Activated naive CD8-positive, alpha-beta T cell treated with anti-CD3 and anti-CD28 coated beads for 36 hours (primary cell): Measurements from ENCODE around the gene EXOC3. TPM values are rescaled to one million over a fixed set of nuclear protein-coding genes. Genes with fewer than 3 reads are reported as not detected.
A peak's percentile ranks its signal among the peaks of the same experiment; 100 is the strongest.

Experiments
- DNase-seq: peaks from one replicate; pipeline ENCODE4 v3.0.0; 2021
- H3K27ac Mint-ChIP-seq: one replicate; pipeline ENCODE4 v1.8.0; 2022; ENCODE audit warnings: mild to moderate bottlenecking, moderate library complexity, mixed read lengths
- H3K27me3 Mint-ChIP-seq: one replicate; pipeline ENCODE4 v1.8.0; 2022; ENCODE audit warnings: mild to moderate bottlenecking, mixed read lengths
- H3K36me3 Mint-ChIP-seq: one replicate; pipeline ENCODE4 v1.8.0; 2021; ENCODE audit warnings: mild to moderate bottlenecking, mixed read lengths
- H3K4me1 Mint-ChIP-seq: one replicate; pipeline ENCODE4 v1.8.0; 2021; ENCODE audit warnings: mixed read lengths
- H3K4me3 Mint-ChIP-seq: one replicate; pipeline ENCODE4 v1.8.0; 2022; ENCODE audit warnings: mild to moderate bottlenecking, moderate library complexity, mixed read lengths
- H3K9me3 Mint-ChIP-seq: one replicate; pipeline ENCODE4 v1.8.0; 2022; ENCODE audit warnings: mixed read lengths
- total RNA-seq, 2 experiments: library from RNA; stranded (reverse); gene quantifications; one replicate each; pipeline ENCODE4 v1.2.3, GENCODE V29; 2021

The EXOC3 gene
- total RNA-seq, 2 experiments from 2014 or later = 58.2 to 61.2 TPM

GRCh38 chr5:437281-437771, 5.7 kb upstream of the EXOC3 start:
- no peaks in the 10 kb centered on the region for H3K27me3 Mint-ChIP-seq
- no peak for DNase-seq
- H3K9me3 Mint-ChIP-seq = no peaks in the 10 kb centered on the region
- H3K4me1 Mint-ChIP-seq = peaks cover 11% of the 10 kb centered on the region
- H3K36me3 Mint-ChIP-seq = peaks cover 14% of the 10 kb centered on the region
- H3K4me3 Mint-ChIP-seq = no peak overlapping the region
- no peak overlapping the region for H3K27ac Mint-ChIP-seq

- peaks cover 14% of the 10 kb centered on the region for H3K4me1 Mint-ChIP-seq
- H3K27ac Mint-ChIP-seq = no peak overlapping the region
- no peaks in the 10 kb centered on the region for H3K27me3 Mint-ChIP-seq
- DNase-seq = no peak
- H3K9me3 Mint-ChIP-seq = no peaks in the 10 kb centered on the region
- peaks cover 15% of the 10 kb centered on the region for H3K36me3 Mint-ChIP-seq
- H3K4me3 Mint-ChIP-seq = no peak overlapping the region
Measured at GRCh38 chr5:438481-438981, 4.4 kb upstream of the EXOC3 start.

DNA sequence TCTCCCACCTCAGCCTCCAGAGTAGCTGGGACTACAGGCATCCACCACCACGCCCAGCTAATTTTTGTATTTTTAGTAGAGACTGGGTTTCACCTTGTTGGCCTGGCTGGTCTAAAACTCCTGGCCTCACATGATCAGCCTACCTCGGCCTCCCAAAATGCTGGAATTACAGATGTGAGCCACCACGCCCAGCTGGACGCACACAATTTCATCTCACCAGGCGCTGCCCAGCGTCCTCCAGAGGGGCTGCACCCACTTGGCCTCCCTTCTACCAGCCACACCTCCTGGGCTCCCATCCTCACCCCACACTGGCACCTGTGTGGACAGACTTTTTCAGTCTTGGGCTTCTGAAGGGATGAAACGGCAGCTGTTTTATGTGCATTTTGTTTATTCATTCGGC, 3.8 kb upstream of the EXOC3 start:
- Mint-ChIP-seq H3K27ac (no peak overlapping the region), H3K4me1 (peaks cover 16% of the 10 kb centered on the region), H3K36me3 (peaks cover 16% of the 10 kb centered on the region), H3K27me3 (no peaks in the 10 kb centered on the region), H3K4me3 (no peak overlapping the region), H3K9me3 (no peaks in the 10 kb centered on the region)
- DNase-seq = no peak

- DNase-seq = no peak
- no peak overlapping the region for H3K4me3 Mint-ChIP-seq
- H3K27ac Mint-ChIP-seq = no peak overlapping the region
- H3K4me1 Mint-ChIP-seq = peaks cover 21% of the 10 kb centered on the region
- no peaks in the 10 kb centered on the region for H3K27me3 Mint-ChIP-seq
- H3K36me3 Mint-ChIP-seq = peaks cover 19% of the 10 kb centered on the region
- no peaks in the 10 kb centered on the region for H3K9me3 Mint-ChIP-seq
Measured at GRCh38 chr5:439636-440035, 3.3 kb upstream of the EXOC3 start.

DNA sequence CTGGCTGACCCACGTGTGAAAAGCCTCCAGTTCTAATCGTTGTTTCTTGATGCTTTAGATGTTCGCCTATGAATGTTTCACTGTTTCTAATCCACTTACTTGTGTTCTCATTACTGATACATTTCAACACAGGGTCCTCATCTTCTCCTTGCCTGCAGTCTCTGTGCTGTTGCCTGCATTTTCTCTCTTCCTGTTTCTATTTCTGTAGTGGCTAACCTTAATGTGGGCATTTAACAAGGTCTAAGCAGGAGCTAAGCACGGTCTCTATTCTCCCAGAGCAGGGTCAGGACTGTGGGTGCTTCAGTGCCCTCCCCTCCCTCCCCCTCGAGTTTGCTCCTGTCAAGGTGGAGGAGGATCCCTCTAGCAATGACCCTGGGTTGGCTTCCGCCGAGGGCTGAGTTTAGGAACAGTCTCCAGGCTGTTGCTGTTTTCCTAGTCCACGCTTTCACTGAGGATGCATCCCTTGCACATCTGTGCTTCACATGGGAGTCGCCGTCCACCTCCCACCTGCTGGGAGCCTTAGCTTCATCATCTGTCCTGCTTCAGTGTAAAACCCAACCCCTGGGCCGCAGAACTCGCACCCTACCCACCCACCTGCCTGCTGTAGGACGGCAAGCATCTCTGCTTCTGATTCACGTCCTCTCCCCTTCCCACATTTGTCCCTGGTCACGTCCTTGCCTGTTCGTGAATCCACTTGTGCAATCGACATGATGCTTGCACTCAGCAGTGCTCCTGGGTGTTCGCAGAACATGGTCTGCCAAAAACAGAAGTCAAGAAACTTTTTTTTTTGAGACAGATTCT, 2.4 kb upstream of the EXOC3 start:
- no peaks in the 10 kb centered on the region for H3K9me3 Mint-ChIP-seq
- no peak for DNase-seq
- H3K4me1 Mint-ChIP-seq = peaks cover 25% of the 10 kb centered on the region
- peaks cover 18% of the 10 kb centered on the region for H3K36me3 Mint-ChIP-seq
- H3K27me3 Mint-ChIP-seq = no peaks in the 10 kb centered on the region
- no peak overlapping the region for H3K4me3 Mint-ChIP-seq
- H3K27ac Mint-ChIP-seq = no peak overlapping the region

DNA sequence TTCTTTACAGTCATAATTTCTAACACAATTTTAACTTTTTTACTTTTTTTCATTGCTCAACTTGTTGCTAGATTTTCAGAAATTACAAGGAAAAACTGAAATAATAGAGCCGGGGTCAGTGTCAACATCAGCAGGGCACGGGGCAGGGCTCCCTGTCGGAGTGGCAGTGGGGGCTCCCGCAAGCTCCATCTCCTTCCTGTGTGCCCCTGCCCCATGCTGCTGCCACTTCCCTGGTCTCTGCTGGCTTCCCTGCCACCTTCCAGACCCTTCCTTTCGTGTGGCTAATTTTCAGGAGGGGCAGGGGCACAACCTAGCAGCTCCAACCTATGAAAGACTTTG, 1.0 kb upstream of the EXOC3 start:
- no peak for DNase-seq
- no peaks in the 10 kb centered on the region for H3K27me3 Mint-ChIP-seq
- peak overlapping the region; percentile 99 for H3K4me3 Mint-ChIP-seq
- peaks cover 22% of the 10 kb centered on the region for H3K36me3 Mint-ChIP-seq
- H3K4me1 Mint-ChIP-seq = peaks cover 32% of the 10 kb centered on the region
- H3K9me3 Mint-ChIP-seq = no peaks in the 10 kb centered on the region
- H3K27ac Mint-ChIP-seq = peak overlapping the region; percentile 96

GRCh38 chr5:443239-444151, 519 bp downstream of the EXOC3 start:
- no peaks in the 10 kb centered on the region for H3K27me3 Mint-ChIP-seq
- no peaks in the 10 kb centered on the region for H3K9me3 Mint-ChIP-seq
- H3K4me1 Mint-ChIP-seq = peaks cover 33% of the 10 kb centered on the region
- peak overlapping the region; percentile 99 for H3K4me3 Mint-ChIP-seq
- peak; percentile 27 for DNase-seq
- peaks cover 32% of the 10 kb centered on the region for H3K36me3 Mint-ChIP-seq
- peak overlapping the region; percentile 79 for H3K27ac Mint-ChIP-seq

- Mint-ChIP-seq H3K4me1 (peaks cover 35% of the 10 kb centered on the region), H3K9me3 (no peaks in the 10 kb centered on the region), H3K36me3 (peaks cover 39% of the 10 kb centered on the region), H3K4me3 (peak overlapping the region; percentile 99), H3K27me3 (no peaks in the 10 kb centered on the region), H3K27ac (peak overlapping the region; percentile 40)
- DNase-seq = no peak
Measured at GRCh38 chr5:444226-444625, 1.2 kb downstream of the EXOC3 start.

- Mint-ChIP-seq H3K9me3 (peaks cover 4% of the 10 kb centered on the region), H3K27ac (no peak overlapping the region), H3K27me3 (no peaks in the 10 kb centered on the region), H3K36me3 (peaks cover 52% of the 10 kb centered on the region), H3K4me3 (no peak overlapping the region), H3K4me1 (peaks cover 40% of the 10 kb centered on the region)
- no peak for DNase-seq
Measured at GRCh38 chr5:445591-445990, 2.6 kb downstream of the EXOC3 start.

DNA sequence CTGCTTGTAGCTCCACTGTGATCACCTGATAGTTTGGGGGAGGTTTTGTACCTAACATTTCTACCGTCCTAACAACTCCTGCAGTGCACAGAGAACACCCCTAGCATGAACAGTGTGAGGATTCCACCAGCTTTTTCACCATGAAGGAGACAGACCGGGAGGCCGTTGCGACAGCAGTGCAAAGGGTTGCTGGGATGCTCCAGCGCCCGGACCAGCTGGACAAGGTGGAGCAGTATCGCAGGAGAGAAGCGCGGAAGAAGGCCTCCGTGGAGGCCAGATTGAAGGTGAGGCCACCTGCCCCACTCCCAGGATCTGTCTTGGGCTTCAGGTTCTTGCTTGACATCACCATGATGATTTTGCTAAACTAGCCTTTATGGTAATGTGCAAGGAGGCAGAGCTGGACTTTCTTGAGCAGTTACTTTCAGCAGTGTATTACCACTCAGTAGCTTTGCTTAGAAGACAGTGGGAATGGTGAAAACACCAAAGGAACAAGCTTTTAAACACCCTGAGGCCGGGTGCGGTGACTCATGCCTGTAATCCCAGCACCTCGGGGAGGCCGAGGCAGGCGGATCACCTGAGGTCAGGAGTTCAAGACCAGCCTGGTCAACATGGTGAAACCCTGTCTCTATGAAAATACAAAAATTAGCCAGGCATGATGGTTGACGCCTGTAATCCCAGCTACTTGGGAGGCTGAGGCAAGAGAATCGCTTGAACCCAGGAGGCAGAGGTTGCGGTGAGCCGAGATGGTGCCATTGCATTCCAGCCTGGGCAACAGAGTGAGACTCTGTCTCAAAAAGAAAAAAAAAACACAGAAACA, 3.3 kb downstream of the EXOC3 start:
- peaks cover 59% of the 10 kb centered on the region for H3K36me3 Mint-ChIP-seq
- no peak overlapping the region for H3K4me3 Mint-ChIP-seq
- H3K27ac Mint-ChIP-seq = no peak overlapping the region
- H3K27me3 Mint-ChIP-seq = no peaks in the 10 kb centered on the region
- DNase-seq = no peak
- peaks cover 37% of the 10 kb centered on the region for H3K4me1 Mint-ChIP-seq
- peaks cover 10% of the 10 kb centered on the region for H3K9me3 Mint-ChIP-seq

GRCh38 chr5:446883-447263, 3.9 kb downstream of the EXOC3 start:
- Mint-ChIP-seq H3K9me3 (peaks cover 15% of the 10 kb centered on the region), H3K36me3 (peaks cover 61% of the 10 kb centered on the region), H3K4me1 (peaks cover 33% of the 10 kb centered on the region), H3K4me3 (no peak overlapping the region), H3K27ac (peak overlapping the region; percentile 60), H3K27me3 (no peaks in the 10 kb centered on the region)
- DNase-seq = no peak

GRCh38 chr5:447501-447900, 4.5 kb downstream of the EXOC3 start:
- DNase-seq = no peak
- Mint-ChIP-seq H3K4me3 (no peak overlapping the region), H3K27ac (peak overlapping the region; percentile 21), H3K36me3 (peaks cover 62% of the 10 kb centered on the region), H3K4me1 (peaks cover 30% of the 10 kb centered on the region), H3K27me3 (no peaks in the 10 kb centered on the region), H3K9me3 (peaks cover 21% of the 10 kb centered on the region)

- no peak overlapping the region for H3K4me3 Mint-ChIP-seq
- peaks cover 67% of the 10 kb centered on the region for H3K36me3 Mint-ChIP-seq
- peaks cover 35% of the 10 kb centered on the region for H3K4me1 Mint-ChIP-seq
- peaks cover 24% of the 10 kb centered on the region for H3K9me3 Mint-ChIP-seq
- no peaks in the 10 kb centered on the region for H3K27me3 Mint-ChIP-seq
- no peak overlapping the region for H3K27ac Mint-ChIP-seq
- DNase-seq = no peak
Measured at GRCh38 chr5:448061-448765, 5.2 kb downstream of the EXOC3 start.

DNA sequence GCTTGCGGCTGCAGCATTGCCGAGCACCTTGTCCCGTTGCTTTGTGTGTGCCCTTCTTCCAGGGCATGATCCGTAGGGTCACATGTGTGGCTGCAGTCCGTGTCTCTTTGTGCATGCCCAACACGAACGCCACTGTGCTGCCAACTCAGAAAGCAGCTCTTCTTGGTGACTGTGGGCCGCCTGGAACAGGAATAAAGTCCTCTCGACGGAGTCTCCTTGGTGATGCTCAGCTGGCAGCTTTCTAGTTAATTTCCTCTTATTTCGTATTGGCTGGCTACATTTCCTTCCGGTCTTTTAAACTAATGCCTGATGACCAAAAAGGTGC, 5.8 kb downstream of the EXOC3 start:
- peaks cover 72% of the 10 kb centered on the region for H3K36me3 Mint-ChIP-seq

More for the DNA sequence above, 5.8 kb downstream of the EXOC3 start:
- Mint-ChIP-seq H3K9me3 (peaks cover 24% of the 10 kb centered on the region), H3K27ac (no peak overlapping the region), H3K27me3 (no peaks in the 10 kb centered on the region), H3K4me1 (peaks cover 41% of the 10 kb centered on the region), H3K4me3 (no peak overlapping the region)
- no peak for DNase-seq
